T-helper 17 cell (primary cell): ENCODE data around the gene APC. TPM values are rescaled to one million over a fixed set of nuclear protein-coding genes. Genes with fewer than 3 reads are reported as not detected.
"Not testable (repeated sequence)": the region's sequence is repeated elsewhere in the genome, so short reads cannot be mapped to it uniquely, and the experiment has no call there.

ENCODE experiments used
- ATAC-seq: fragments of 150-1000 bp; cut with Tn5 transposase; 2 replicates; pipeline ENCODE4 v1.10.0; 2021; ENCODE audit warnings: mild to moderate bottlenecking, moderate library complexity
- DNase-seq, 3 donors: peaks; one replicate each; pipeline versions ENCODE4 v3.0.0 to v3.0.0-alpha.2; 2020 to 2021
- H3K9me3 ChIP-seq: one replicate; pipeline ENCODE4 v1.7.0; 2013; ENCODE audit warnings: low read length, mild to moderate bottlenecking; ENCODE audit not compliant: control insufficient read depth, poor library complexity, severe bottlenecking
- H3K27ac Mint-ChIP-seq: one replicate; pipeline ENCODE4 v1.8.0; 2022; ENCODE audit warnings: mild to moderate bottlenecking, moderate library complexity, mixed read lengths
- H3K27me3 Mint-ChIP-seq: one replicate; pipeline ENCODE4 v1.8.0; 2022; ENCODE audit warnings: mixed read lengths
- H3K36me3 Mint-ChIP-seq: one replicate; pipeline ENCODE4 v1.8.0; 2022; ENCODE audit warnings: low read depth, mixed read lengths
- H3K4me1 Mint-ChIP-seq: one replicate; pipeline ENCODE4 v1.8.0; 2022; ENCODE audit warnings: mild to moderate bottlenecking, mixed read lengths
- H3K4me3 Mint-ChIP-seq: one replicate; pipeline ENCODE4 v1.8.0; 2022; ENCODE audit warnings: mild to moderate bottlenecking, moderate library complexity, mixed read lengths
- total RNA-seq, 4 donors: library from RNA in 2 of 4; stranded (reverse) in 2 of 4; gene quantifications; one replicate each; pipeline ENCODE4 v1.2.3 and lab custom pipeline; 2022 to 2026

APC gene
- total RNA-seq, 2 donors from 2014 or later = 31.0 to 33.2 TPM

GRCh38 chr5:112880219-112880964 is 142.7 kb downstream of the APC start:
- H3K4me3 Mint-ChIP-seq = no peak overlapping the region
- no peak for ATAC-seq
- peaks cover 3% of the 10 kb centered on the region for H3K36me3 Mint-ChIP-seq
- H3K27me3 Mint-ChIP-seq = no peaks in the 10 kb centered on the region
- no peaks in the 10 kb centered on the region for H3K9me3 ChIP-seq
- H3K4me1 Mint-ChIP-seq = peaks cover 32% of the 10 kb centered on the region
- DNase-seq = no peak
- no peak overlapping the region for H3K27ac Mint-ChIP-seq

DNA sequence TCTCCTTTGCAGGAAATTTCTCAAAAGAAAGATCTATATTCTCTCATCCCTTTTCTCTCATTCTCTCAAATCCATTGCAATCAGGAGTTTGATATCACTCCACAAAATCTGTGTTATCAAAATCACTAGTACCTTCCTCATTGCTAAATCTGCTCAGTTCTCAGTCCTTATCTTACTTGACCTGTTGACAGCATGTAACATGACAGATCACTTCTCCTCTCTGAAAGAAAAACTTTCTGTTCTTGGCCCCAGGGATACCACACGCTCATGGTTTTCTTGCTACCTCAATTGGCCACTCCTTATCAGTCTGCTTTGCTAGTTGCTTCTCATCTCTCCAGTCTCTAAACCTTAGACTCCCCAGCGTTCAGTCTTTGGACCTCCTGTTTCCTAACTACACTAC is 145.5 kb downstream of the APC start:
- no peak for DNase-seq
- no peaks in the 10 kb centered on the region for H3K27me3 Mint-ChIP-seq
- no peak overlapping the region for H3K4me3 Mint-ChIP-seq
- peaks cover 38% of the 10 kb centered on the region for H3K4me1 Mint-ChIP-seq
- no peak for ATAC-seq
- peaks cover 7% of the 10 kb centered on the region for H3K36me3 Mint-ChIP-seq
- H3K9me3 ChIP-seq = no peaks in the 10 kb centered on the region
- H3K27ac Mint-ChIP-seq = no peak overlapping the region

DNA sequence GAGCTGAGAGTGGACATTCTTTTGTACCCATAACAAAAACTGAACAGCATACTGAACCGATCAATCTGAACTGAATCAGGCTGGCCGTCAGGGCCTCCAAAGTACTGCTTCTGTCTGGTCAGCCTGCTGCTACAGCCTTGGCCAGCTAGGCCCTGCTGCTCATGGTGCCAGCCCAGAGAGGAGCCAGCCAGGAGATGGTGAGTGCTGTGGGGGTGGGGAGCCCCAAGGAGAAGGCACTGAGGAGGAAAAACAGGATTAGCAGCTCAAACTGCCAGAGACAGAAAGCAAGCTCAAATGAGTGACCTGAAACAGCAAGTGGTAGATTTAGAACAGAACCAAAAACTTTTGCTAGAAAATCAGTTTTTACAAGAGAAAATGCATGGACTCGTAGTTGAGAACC is 147.3 kb downstream of the APC start:
- ATAC-seq (no peak), DNase-seq (no peak)
- H3K27ac Mint-ChIP-seq = no peak overlapping the region
- H3K4me1 Mint-ChIP-seq = peaks cover 30% of the 10 kb centered on the region
- no peak overlapping the region for H3K4me3 Mint-ChIP-seq
- no peaks in the 10 kb centered on the region for H3K27me3 Mint-ChIP-seq
- peaks cover 7% of the 10 kb centered on the region for H3K36me3 Mint-ChIP-seq
- H3K9me3 ChIP-seq = no peaks in the 10 kb centered on the region

DNA sequence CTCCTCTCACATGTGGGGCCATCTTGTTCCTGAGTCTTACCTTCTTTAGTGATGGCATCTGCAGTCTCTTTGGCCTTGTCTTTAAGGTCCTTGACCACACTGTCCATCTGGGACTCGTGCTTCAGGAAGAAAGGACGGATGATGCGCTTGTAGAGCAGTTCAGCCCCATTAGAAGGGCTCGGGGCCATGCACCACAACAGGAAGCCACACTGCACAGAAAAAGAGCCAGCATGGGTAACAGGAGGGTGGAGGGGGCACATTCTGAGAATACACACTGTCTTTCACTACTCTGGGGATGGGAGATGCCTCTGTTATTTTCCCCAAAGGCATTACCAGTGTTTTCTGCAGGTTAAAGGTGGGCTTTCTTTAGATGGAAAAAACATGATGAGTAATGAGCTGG is 149.3 kb downstream of the APC start:
- Mint-ChIP-seq H3K4me1 (peaks cover 27% of the 10 kb centered on the region), H3K36me3 (peaks cover 9% of the 10 kb centered on the region), H3K27ac (peak overlapping the region; percentile 82), H3K27me3 (no peaks in the 10 kb centered on the region), H3K4me3 (peak overlapping the region; percentile 53)
- ATAC-seq (peak; percentile 88), DNase-seq (no peak)
- no peaks in the 10 kb centered on the region for H3K9me3 ChIP-seq

DNA sequence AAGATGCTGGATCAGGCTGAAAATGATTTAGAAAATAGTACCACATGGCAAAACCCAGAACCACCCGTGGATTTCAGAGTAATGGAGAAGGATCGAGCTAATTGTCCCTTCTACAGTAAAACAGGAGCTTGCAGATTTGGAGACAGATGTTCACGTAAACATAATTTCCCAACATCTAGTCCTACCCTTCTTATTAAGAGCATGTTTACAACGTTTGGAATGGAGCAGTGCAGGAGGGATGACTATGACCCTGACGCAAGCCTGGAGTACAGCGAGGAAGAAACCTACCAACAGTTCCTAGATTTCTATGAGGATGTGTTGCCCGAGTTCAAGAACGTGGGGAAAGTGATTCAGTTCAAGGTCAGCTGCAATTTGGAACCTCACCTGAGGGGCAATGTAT is 154.4 kb downstream of the APC start:
- not testable (repeated sequence) for H3K4me3 Mint-ChIP-seq, H3K36me3 Mint-ChIP-seq, H3K27ac Mint-ChIP-seq, H3K9me3 ChIP-seq, H3K27me3 Mint-ChIP-seq, ATAC-seq, DNase-seq
- peaks cover 18% of the 10 kb centered on the region for H3K4me1 Mint-ChIP-seq

DNA sequence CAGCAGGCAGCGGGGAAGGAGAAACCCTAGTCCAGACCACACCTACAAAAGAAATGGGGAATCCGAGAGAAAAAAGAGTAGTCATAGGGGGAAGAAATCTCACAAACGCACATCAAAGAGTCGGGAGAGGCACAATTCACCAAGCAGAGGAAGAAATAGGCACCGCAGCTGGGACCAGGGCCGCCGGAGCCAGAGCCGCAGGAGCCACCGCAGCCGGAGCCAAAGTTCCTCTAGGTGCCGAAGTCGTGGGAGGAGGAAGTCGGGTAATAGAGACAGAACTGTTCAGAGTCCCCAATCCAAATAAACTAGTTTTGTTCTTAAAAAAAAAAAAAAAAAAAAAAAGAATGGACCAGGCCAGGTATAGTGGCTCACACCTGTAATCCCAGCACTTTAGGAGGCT is 155.1 kb downstream of the APC start:
- Mint-ChIP-seq H3K27me3 (no peaks in the 10 kb centered on the region), H3K36me3 (peaks cover 10% of the 10 kb centered on the region), H3K27ac (no peak overlapping the region), H3K4me1 (peaks cover 17% of the 10 kb centered on the region), H3K4me3 (no peak overlapping the region)
- DNase-seq = no peak
- H3K9me3 ChIP-seq = no peaks in the 10 kb centered on the region
- ATAC-seq = no peak

DNA sequence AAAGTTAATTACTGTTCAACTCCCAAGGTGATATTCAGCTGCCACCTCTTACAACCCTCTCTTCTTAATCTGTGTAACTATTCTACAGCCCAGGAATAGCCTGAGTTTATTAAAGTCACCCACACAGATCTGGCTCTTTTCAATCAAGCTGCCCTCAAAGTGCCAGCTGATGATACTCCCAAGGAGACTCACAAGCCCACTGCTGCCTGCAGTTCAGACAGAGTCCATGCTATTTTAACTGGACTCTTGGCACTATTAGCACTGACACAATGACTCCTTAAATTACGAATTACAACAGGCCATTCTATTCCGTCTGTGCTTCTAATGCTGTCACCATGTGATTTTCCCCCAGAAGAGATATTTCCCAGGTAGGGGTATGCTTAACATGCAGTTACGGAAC is 158.0 kb downstream of the APC start:
- peak overlapping the region; percentile 29 for H3K27ac Mint-ChIP-seq
- no peak for DNase-seq
- ATAC-seq = no peak
- H3K4me1 Mint-ChIP-seq = peaks cover 14% of the 10 kb centered on the region
- peaks cover 10% of the 10 kb centered on the region for H3K36me3 Mint-ChIP-seq
- no peaks in the 10 kb centered on the region for H3K9me3 ChIP-seq
- H3K27me3 Mint-ChIP-seq = no peaks in the 10 kb centered on the region
- no peak overlapping the region for H3K4me3 Mint-ChIP-seq

Other genes starting within 250 kb of the APC start
- gene SRP19, start 123.4 kb downstream of the APC start, total RNA-seq = 10 to 100 TPM; 39.9 to 43.0 TPM
- gene REEP5, start 184.3 kb downstream of the APC start, total RNA-seq = 10 to 100 TPM; 38.1 to 46.5 TPM
- 10 to 100 TPM; 80.0 to 83.6 TPM for gene DCP2, start 238.9 kb downstream of the APC start, total RNA-seq